Subcutaneous abdominal adipose tissue (tissue), 5 donors: ENCODE results near the gene SREBF1.

Experiments used
- H3K27ac ChIP-seq: one replicate; pipeline ENCODE4 v1.7.0; 2013; ENCODE audit warnings: low read depth, mild to moderate bottlenecking, inconsistent platforms, low read length, moderate library complexity
- H3K27me3 ChIP-seq, 5 donors: one replicate each; pipeline ENCODE4 v1.7.0; 2013; ENCODE audit warnings: low read length in 5 of 5, inconsistent platforms in 1 of 5; ENCODE audit not compliant: control insufficient read depth in 5 of 5, insufficient read depth in 4 of 5
- H3K36me3 ChIP-seq, 5 donors: one replicate each; pipeline ENCODE4 v1.7.0; 2013; ENCODE audit warnings: low read length in 5 of 5; ENCODE audit not compliant: control insufficient read depth in 5 of 5, insufficient read depth in 5 of 5
- H3K4me1 ChIP-seq, 5 donors: one replicate each; pipeline ENCODE4 v1.7.0; 2013; ENCODE audit warnings: low read length in 5 of 5, mild to moderate bottlenecking in 3 of 5, moderate library complexity in 1 of 5; ENCODE audit not compliant: control insufficient read depth in 5 of 5, insufficient read depth in 5 of 5
- H3K4me3 ChIP-seq, 5 donors: one replicate each; pipeline ENCODE4 v1.7.0; 2013; ENCODE audit warnings: low read length in 5 of 5, low read depth in 1 of 5
- H3K9ac ChIP-seq, 5 donors: one replicate each; pipeline ENCODE4 v1.7.0; 2013; ENCODE audit warnings: low read length in 5 of 5, mild to moderate bottlenecking in 4 of 5, moderate library complexity in 3 of 5
- H3K9me3 ChIP-seq, 5 donors: one replicate each; pipeline ENCODE4 v1.7.0; 2013; ENCODE audit warnings: low read length in 5 of 5; ENCODE audit not compliant: control insufficient read depth in 5 of 5
- donor health status: healthy.
- donor health status: healthy.
- donor health status: healthy.
- donor health status: healthy.
- donor health status: healthy.

Gene SREBF1

DNA sequence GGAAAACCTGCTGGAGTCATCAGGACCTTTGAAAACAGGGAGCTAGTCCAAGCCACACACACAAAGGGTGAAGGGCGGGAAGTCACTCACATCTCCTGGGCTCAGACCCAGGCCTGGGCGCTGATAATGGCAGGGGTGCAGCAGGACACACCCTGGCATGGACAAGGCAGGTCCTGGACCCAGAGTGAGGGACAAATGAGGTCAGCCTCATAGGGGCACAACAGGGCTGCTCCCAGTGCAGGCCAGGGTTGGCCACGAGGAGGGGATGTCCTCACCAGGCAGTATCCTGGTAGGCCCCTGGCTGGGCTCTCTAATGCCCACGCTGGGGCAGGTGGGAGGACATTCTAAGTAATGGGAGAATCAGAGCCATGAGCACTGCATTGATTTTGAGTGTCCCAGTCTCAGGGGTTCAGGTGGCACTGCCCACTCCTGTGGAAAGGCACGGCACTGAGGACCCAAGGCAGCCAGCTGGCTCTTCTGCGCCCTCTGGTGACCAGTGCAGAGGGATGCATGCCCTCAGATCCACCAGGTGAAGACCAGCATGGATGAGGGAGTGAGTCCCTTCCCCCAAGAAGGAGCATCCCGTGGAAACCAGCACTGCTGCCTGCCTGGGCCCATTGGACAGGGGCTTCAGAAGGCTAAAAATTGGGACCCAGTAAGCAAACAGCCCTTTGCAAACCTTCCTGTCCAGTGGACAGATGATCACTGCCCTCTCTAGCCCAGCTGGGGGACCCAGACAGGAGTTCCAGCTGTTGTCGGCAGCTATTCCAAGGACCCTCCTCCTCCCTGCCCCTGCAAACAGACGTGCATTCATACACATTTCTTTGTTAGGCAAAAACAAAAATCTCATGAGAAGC lies 23.4 kb upstream of the SREBF1 start:
- H3K4me1 ChIP-seq, result peaks cover 2 to 27% (median 19%) of the 10 kb centered on the region in 5 donors
- H3K36me3 ChIP-seq, result peaks cover 0 to 36% (median 16%) of the 10 kb centered on the region in 5 donors
- no peak overlapping the region for H3K27ac ChIP-seq
- H3K27me3 ChIP-seq, result no peaks in the 10 kb centered on the region
- no peak overlapping the region for H3K4me3 ChIP-seq
- H3K9me3 ChIP-seq, result no peaks in the 10 kb centered on the region
- H3K9ac ChIP-seq, result no peak overlapping the region

DNA sequence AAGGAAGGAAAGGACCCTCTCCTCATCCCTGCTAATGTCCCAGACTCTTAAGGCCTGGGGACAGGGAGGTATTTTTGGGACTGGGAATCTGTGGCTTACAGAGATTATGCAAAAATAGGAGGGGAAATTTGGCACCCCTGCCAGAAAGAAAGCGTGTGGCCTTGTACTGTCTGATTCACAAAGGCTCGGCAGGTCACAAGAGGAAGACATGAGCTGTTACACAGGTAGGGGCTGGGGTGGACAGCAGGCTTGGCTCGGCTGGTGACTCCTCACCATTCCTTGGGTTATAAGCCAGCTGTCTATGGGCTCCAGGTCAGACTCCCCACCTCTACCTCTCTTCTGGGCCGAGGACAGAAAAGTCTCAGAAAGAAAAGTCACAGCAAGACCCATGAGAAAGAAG lies 20.7 kb upstream of the SREBF1 start:
- Histone ChIP-seq H3K4me3 (no peak overlapping the region), H3K27me3 (no peaks in the 10 kb centered on the region), H3K9me3 (no peaks in the 10 kb centered on the region), H3K4me1 (peaks cover 6 to 47% (median 27%) of the 10 kb centered on the region in 5 donors), H3K27ac (peak overlapping the region; percentile 63), H3K36me3 (peaks cover 0 to 28% (median 16%) of the 10 kb centered on the region in 5 donors), H3K9ac (peak overlapping the region in 1 of 5 donors; percentile 25)

DNA sequence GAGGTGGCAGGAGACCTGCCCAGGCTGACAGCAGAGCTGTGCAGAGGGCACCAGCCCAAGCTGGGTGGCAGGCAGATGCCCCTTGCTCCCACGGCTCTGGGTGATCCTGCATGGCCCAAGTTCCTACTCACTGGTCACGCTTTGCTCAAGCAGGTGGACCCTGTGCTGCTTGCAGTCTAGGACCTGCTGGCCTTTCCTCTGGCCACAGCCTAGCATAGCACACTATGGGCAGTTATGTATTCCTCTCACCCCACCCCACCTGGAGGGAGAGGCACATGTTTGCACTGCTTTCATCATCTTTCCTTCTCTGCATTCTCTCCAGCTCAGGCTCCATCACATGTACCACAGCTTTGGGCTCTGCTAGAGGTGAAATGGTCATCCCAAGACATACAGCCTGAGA lies 19.6 kb upstream of the SREBF1 start:
- peak overlapping the region; percentile 63 for H3K27ac ChIP-seq
- H3K4me1 ChIP-seq, result peaks cover 6 to 47% (median 27%) of the 10 kb centered on the region in 5 donors
- no peaks in the 10 kb centered on the region for H3K27me3 ChIP-seq

DNA sequence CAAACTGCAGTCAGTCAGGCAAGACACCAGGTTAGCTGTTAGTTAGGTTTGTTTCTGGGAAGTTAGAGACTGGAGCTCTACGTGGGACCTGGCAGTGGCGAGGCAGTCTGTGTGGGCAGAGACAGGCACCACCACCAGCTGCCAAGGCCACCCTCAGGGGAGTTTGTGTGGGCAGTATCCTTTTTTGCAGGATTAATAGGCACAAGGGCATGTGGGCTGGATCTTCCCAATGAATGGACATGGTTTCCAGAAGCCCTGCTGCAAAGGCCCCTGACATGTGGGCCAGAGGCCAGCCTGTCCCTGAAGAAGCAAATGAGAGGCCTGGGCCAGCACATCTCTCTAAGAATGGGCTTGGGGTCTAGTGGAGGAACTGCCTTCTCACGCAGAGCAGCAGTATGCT lies 19.2 kb upstream of the SREBF1 start:
- Histone ChIP-seq H3K27me3 (no peaks in the 10 kb centered on the region), H3K4me1 (peaks cover 6 to 47% (median 27%) of the 10 kb centered on the region in 5 donors), H3K9ac (peak overlapping the region in 2 of 5 donors; percentile 58 to 65), H3K9me3 (no peaks in the 10 kb centered on the region), H3K4me3 (no peak overlapping the region), H3K27ac (peak overlapping the region; percentile 77), H3K36me3 (peaks cover 0 to 14% (median 3%) of the 10 kb centered on the region in 5 donors)

More for the DNA sequence above, 19.6 kb upstream of the SREBF1 start:
- no peaks in the 10 kb centered on the region for H3K9me3 ChIP-seq
- H3K9ac ChIP-seq, result peak overlapping the region in 1 of 5 donors; percentile 41
- H3K4me3 ChIP-seq, result no peak overlapping the region
- H3K36me3 ChIP-seq, result peaks cover 0 to 17% (median 7%) of the 10 kb centered on the region in 5 donors

DNA sequence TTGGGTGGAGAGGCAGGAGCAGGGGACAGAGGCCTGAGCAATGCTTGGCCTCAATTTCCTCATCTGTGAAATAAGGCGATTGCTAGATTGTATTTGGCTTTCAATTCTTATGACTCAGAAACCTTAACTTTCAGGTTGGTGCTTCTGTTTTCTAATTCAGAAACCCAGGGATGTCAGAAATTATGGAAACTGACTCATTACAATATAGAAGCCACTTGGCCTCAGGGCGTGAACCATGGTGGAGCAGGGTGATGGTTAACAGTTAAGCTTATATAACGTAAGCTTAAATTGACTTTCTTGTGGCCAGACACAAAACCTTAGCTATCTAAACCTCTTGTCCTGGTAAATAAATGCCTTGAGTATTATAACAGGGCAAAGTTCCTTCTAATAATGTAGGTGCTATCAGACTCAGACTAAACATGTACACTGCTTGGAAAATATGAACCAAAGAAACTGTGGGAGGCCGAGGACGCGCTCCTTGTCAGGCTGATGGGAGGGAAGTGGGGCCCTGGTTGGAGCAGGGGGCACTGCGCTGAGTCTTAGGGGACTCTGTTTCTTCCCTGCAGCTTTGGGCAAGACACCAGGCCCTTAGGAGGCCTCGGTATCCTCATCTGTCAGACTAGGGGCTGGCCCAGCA lies 17.1 kb upstream of the SREBF1 start:
- H3K27ac ChIP-seq, result peak overlapping the region; percentile 53
- H3K36me3 ChIP-seq, result peaks cover 0 to 15% (median 0%) of the 10 kb centered on the region in 5 donors
- no peak overlapping the region for H3K4me3 ChIP-seq
- H3K9ac ChIP-seq, result no peak overlapping the region
- H3K4me1 ChIP-seq, result peaks cover 15 to 59% (median 34%) of the 10 kb centered on the region in 5 donors
- no peaks in the 10 kb centered on the region for H3K9me3 ChIP-seq
- H3K27me3 ChIP-seq, result no peaks in the 10 kb centered on the region

DNA sequence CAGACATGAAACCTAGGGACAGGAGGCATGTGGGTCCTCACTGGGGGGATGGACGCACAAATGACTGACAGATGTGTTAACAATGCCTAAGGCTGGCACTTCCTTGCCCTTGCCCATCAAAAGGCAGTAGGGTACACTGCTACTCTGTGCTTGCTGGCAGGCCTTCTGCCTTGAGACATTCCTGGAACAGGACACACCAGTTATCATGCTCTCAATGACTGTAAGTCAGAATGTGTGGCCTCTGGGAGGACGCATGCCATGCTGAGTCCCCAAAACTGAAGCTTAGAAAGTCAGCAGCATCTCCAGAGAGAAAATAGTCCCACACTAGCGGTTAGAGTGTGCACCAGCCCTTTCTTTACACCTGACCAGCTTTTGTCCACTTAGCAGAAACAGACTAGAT lies 16.1 kb upstream of the SREBF1 start:
- Histone ChIP-seq H3K4me3 (no peak overlapping the region), H3K36me3 (peaks cover 0 to 19% (median 0%) of the 10 kb centered on the region in 5 donors), H3K4me1 (peaks cover 21 to 69% (median 43%) of the 10 kb centered on the region in 5 donors), H3K27me3 (no peaks in the 10 kb centered on the region), H3K27ac (peak overlapping the region; percentile 53), H3K9me3 (no peaks in the 10 kb centered on the region), H3K9ac (no peak overlapping the region)

DNA sequence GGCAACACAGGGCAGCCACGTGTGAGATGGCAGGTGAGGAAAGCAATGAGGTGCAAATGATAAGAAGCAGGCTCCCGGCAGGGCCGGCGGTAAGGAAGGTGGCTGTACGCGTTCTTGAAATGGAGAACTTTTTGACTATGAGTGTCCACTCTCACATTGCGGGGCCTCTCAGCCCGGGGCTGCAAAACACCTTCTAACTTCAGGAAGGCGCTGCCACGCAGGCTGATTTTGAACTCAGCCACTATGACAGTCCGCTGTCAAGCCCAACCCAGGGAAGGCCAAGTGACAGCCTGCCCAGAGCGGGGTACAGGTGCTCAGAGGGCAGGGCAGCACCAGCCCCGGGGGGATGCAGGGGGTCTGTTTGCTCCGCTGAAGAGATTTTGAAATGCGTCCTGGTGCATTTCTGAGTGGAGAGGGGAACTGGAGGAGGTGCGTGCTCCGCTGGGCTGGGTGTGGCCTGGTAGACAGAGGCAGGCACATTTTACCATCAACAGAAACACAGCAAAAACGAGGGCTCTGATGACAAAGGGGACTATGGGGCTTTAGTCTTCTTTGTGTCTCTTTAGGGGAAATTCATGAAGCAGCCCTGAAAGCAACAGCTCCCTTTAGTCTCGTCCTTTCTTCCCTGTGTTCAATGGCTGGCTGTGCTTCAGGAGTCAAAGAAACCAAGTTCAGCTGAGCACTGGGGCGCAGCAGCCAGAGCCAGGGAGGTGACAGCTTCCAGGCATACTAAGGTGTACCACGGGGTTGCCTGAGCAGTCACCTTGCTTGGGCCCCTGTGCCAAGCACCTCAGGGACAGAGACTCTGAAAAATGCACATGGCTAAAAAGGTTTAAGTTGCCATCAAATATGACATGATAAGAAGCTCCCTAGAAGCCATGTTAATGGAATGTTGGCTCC lies 14.6 kb upstream of the SREBF1 start:
- Histone ChIP-seq H3K27me3 (no peaks in the 10 kb centered on the region), H3K4me3 (no peak overlapping the region), H3K9me3 (no peaks in the 10 kb centered on the region), H3K27ac (peak overlapping the region; percentile 53), H3K9ac (peak overlapping the region in 1 of 5 donors; percentile 19), H3K4me1 (peaks cover 21 to 70% (median 50%) of the 10 kb centered on the region in 5 donors), H3K36me3 (peaks cover 0 to 29% (median 8%) of the 10 kb centered on the region in 5 donors)

DNA sequence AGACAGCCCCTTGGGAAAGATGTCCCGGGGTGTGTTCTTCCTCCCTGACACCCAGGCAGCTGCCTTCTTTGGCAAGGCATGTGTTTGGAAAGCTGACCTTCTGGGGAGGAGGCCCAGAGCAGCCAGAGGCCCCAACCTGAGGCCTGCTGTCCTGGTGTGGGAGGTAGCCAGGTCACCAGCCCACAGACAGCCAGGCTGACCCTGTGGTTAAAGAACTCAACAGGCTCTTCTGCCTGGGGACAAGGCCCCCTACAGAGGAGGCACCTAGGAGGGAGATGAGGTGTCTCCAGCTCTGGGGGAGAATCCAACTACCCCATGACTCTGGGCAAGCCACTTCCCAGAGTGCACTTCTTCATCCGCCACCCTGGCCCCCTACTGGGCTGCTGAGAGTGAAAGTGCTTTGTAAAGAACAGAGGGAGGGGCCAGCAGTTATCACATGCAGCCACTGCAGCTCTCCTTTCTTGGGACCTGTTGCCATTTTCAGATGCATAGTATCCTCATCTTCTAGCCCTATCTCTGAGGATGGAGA lies 13.1 kb upstream of the SREBF1 start:
- H3K4me3 ChIP-seq, result no peak overlapping the region
- no peaks in the 10 kb centered on the region for H3K27me3 ChIP-seq
- peak overlapping the region; percentile 44 to 74 (median 65) for H3K9ac ChIP-seq
- no peaks in the 10 kb centered on the region for H3K9me3 ChIP-seq
- peaks cover 0 to 33% (median 11%) of the 10 kb centered on the region in 5 donors for H3K36me3 ChIP-seq
- peak overlapping the region; percentile 88 for H3K27ac ChIP-seq
- peaks cover 21 to 56% (median 38%) of the 10 kb centered on the region in 5 donors for H3K4me1 ChIP-seq

DNA sequence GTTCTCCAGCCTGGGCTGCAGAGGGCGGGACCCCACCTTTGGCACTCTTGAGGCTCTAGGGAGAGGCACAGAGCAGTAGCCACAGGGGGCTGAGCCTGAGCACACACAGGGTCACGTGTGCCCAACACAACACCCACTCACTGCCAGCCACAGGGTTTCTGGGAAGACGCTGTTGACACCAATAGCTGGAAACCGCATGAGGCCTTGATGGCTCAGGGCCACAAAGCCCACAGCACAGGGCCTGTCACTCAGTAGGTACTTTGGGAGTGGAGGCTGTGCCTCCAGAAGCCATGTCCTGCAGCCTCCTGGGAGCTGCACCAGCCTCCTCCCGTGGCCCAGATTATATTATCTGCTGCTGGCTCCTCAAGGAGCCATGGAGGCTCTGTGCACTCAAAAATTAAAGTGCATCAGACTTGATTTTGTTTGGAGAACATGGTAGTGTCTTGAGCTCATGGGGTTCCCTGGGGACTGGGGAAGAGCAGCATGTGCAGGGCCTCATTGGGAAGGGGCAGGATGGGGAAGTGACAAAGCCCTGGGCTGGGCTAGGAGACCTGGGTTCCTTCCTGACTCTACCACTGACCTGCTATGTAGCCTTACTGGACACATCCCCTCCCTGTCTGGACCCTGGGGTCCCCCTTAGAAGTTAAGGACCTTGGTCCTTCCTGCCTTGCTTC lies 12.5 kb upstream of the SREBF1 start:
- no peak overlapping the region for H3K4me3 ChIP-seq
- H3K27ac ChIP-seq, result peak overlapping the region; percentile 88
- H3K4me1 ChIP-seq, result peaks cover 21 to 53% (median 35%) of the 10 kb centered on the region in 5 donors
- peak overlapping the region; percentile 44 to 74 (median 65) for H3K9ac ChIP-seq
- no peaks in the 10 kb centered on the region for H3K27me3 ChIP-seq
- H3K9me3 ChIP-seq, result no peaks in the 10 kb centered on the region
- H3K36me3 ChIP-seq, result peaks cover 0 to 33% (median 11%) of the 10 kb centered on the region in 5 donors
